HepG2 (cell line): Measurements from ENCODE around the gene ATP2C2. TPM values are rescaled to one million over a fixed set of nuclear protein-coding genes. Genes with fewer than 3 reads are reported as not detected.

ENCODE experiments used
- CTCF ChIP-seq: sonication (generic); formaldehyde crosslinking; IDR thresholded peaks from 2 replicates; pipeline ENCODE4 v1.5.0; 2020; ENCODE audit warnings: mild to moderate bottlenecking, missing genetic modification reagents, moderate library complexity
- MIER3 ChIP-seq: IDR thresholded peaks from 2 replicates; pipeline ENCODE4 v1.6.1; 2016; ENCODE audit warnings: missing compliant biosample characterization, borderline replicate concordance
- NR2F1 ChIP-seq, 2 experiments: fragments of 450-650 bp in 1 of 2; formaldehyde crosslinking in 1 of 2; IDR thresholded peaks; 2 replicates each; pipeline versions ENCODE4 v1.5.0 to v1.6.1; 2016 to 2020; ENCODE audit warnings: mild to moderate bottlenecking in 1 of 2, missing compliant biosample characterization in 1 of 2, missing genetic modification reagents in 1 of 2, moderate library complexity in 1 of 2
- PRDM4 ChIP-seq: sonication (generic); formaldehyde crosslinking; IDR thresholded peaks from 2 replicates; pipeline ENCODE4 v1.9.0; 2021; ENCODE audit warnings: missing genetic modification reagents, borderline replicate concordance
- SOX5 ChIP-seq: IDR thresholded peaks from 2 replicates; pipeline ENCODE4 v1.6.1; 2016; ENCODE audit warnings: borderline replicate concordance
- ZBTB8A ChIP-seq: sonication (generic); formaldehyde crosslinking; IDR thresholded peaks from 2 replicates; pipeline ENCODE4 v1.4.0; 2020; ENCODE audit warnings: mild to moderate bottlenecking, low read depth, missing genetic modification reagents, borderline replicate concordance
- ZNF280D ChIP-seq: sonication (generic); formaldehyde crosslinking; IDR thresholded peaks from 2 replicates; pipeline ENCODE4 v1.5.1; 2020; ENCODE audit warnings: mild to moderate bottlenecking, missing genetic modification reagents
- ZNF383 ChIP-seq: sonication (generic); formaldehyde crosslinking; IDR thresholded peaks from 2 replicates; pipeline ENCODE4 v1.4.0; 2020; ENCODE audit warnings: missing genetic modification reagents, mild to moderate bottlenecking, borderline replicate concordance
- ZNF501 ChIP-seq: sonication (generic); formaldehyde crosslinking; IDR thresholded peaks from 2 replicates; pipeline ENCODE4 v1.5.1; 2020; ENCODE audit warnings: mild to moderate bottlenecking, moderate library complexity, missing genetic modification reagents
- ZNF737 ChIP-seq: sonication (generic); formaldehyde crosslinking; IDR thresholded peaks from 2 replicates; pipeline ENCODE4 v1.5.0; 2020; ENCODE audit warnings: missing genetic modification reagents, mild to moderate bottlenecking, borderline replicate concordance
- ZNF777 ChIP-seq: sonication (generic); formaldehyde crosslinking; IDR thresholded peaks from 2 replicates; pipeline ENCODE4 v1.4.0; 2020; ENCODE audit warnings: missing genetic modification reagents
- polyA plus RNA-seq, 8 experiments: library from polyadenylated mRNA; depleted of rRNA in 3 of 8; stranded (reverse) in 7 of 8; unstranded in 1 of 8; fragments of >200 nt; fragmentation: Illumina TruSeq in 4 of 8; extraction: Trizol in 4 of 8; gene quantifications; 2 replicates each; pipeline versions ENCODE4 v1.2.1 to v1.2.3, GENCODE V29; 2011 to 2016; ENCODE audit warnings: low read depth in 4 of 8, missing spikeins in 1 of 8, mixed read lengths in 1 of 8; ENCODE audit not compliant: insufficient read depth in 1 of 8
- total RNA-seq, 5 experiments: library from RNA; depleted of rRNA; stranded (reverse); fragments of >200 nt; fragmentation: Illumina TruSeq; extraction: Trizol; gene quantifications; 2 replicates each; pipeline ENCODE4 v1.2.3, GENCODE V29; 2016; ENCODE audit warnings: low read depth in 1 of 5
- TF ChIP-seq, protein P1 (sequence below): sonication (generic); formaldehyde crosslinking; IDR thresholded peaks from 2 replicates; pipeline ENCODE4 v1.4.0; 2020; ENCODE audit warnings: missing genetic modification reagents
- TF ChIP-seq, protein P2 (sequence below): IDR thresholded peaks from 2 replicates; pipeline ENCODE4 v1.4.0; 2020; ENCODE audit warnings: mild to moderate bottlenecking, missing genetic modification reagents

Gene ATP2C2
- total and polyA plus RNA-seq, 2 of the 13 experiments (the other 11 are each of a cell fraction or from before 2014, with no cell fraction given): 0.07 TPM; not detected in 1

DNA sequence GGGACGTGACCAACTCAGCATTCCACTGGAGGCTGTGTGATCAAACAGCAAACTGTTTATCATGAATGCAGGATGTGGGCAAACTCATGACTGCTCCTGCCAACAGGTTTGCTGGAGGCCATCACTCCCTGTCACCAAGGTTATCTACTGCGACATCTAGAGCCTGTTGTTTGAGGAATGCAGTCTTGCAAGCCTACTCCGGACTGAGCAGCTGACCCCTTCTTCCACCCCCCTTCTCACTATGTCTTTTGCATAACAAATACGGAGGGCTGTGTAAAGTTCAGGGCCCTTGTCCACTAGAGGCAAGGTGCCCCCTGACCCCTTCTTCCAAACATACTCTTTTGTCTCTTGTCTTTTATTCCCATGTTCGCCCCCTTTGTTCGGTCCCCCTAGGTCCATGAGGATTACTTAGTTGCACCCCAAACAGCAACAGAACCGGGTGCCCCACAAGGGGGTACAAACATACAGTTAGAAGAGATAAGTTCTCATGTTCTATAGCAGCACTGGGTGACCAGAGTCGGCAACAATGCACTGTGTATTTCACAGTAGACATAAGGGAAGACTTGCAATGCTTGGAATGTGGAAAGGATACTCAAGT is 107.4 kb downstream of the ATP2C2 start (continued):
- TF ChIP-seq NR2F1 (CRISPR knock-in tag; IDR thresholded peaks at IDR 0.05) (0 out of 4 replicates have a peak, but pooled peaks of 1 of the 2 experiments have one; percentile 14), ZNF383 (CRISPR knock-in tag) (no peak), ZNF777 (CRISPR knock-in tag) (no peak), ZNF501 (CRISPR knock-in tag) (no peak), MIER3 (no peak), ZBTB8A (CRISPR knock-in tag) (no peak), SOX5 (CRISPR knock-in tag) (peak; percentile 56; the same call in 1 of the 2 replicates), ZNF737 (CRISPR knock-in tag) (no peak), CTCF (CRISPR knock-in tag) (peak; percentile 44), PRDM4 (CRISPR knock-in tag) (no peak), ZNF280D (peak; percentile 77; the same call in 1 of the 2 replicates)
- TF ChIP-seq, protein P1, sequence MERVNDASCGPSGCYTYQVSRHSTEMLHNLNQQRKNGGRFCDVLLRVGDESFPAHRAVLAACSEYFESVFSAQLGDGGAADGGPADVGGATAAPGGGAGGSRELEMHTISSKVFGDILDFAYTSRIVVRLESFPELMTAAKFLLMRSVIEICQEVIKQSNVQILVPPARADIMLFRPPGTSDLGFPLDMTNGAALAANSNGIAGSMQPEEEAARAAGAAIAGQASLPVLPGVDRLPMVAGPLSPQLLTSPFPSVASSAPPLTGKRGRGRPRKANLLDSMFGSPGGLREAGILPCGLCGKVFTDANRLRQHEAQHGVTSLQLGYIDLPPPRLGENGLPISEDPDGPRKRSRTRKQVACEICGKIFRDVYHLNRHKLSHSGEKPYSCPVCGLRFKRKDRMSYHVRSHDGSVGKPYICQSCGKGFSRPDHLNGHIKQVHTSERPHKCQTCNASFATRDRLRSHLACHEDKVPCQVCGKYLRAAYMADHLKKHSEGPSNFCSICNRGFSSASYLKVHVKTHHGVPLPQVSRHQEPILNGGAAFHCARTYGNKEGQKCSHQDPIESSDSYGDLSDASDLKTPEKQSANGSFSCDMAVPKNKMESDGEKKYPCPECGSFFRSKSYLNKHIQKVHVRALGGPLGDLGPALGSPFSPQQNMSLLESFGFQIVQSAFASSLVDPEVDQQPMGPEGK: peak; percentile 44; the same call in 1 of the 2 replicates
- TF ChIP-seq, protein P2, sequence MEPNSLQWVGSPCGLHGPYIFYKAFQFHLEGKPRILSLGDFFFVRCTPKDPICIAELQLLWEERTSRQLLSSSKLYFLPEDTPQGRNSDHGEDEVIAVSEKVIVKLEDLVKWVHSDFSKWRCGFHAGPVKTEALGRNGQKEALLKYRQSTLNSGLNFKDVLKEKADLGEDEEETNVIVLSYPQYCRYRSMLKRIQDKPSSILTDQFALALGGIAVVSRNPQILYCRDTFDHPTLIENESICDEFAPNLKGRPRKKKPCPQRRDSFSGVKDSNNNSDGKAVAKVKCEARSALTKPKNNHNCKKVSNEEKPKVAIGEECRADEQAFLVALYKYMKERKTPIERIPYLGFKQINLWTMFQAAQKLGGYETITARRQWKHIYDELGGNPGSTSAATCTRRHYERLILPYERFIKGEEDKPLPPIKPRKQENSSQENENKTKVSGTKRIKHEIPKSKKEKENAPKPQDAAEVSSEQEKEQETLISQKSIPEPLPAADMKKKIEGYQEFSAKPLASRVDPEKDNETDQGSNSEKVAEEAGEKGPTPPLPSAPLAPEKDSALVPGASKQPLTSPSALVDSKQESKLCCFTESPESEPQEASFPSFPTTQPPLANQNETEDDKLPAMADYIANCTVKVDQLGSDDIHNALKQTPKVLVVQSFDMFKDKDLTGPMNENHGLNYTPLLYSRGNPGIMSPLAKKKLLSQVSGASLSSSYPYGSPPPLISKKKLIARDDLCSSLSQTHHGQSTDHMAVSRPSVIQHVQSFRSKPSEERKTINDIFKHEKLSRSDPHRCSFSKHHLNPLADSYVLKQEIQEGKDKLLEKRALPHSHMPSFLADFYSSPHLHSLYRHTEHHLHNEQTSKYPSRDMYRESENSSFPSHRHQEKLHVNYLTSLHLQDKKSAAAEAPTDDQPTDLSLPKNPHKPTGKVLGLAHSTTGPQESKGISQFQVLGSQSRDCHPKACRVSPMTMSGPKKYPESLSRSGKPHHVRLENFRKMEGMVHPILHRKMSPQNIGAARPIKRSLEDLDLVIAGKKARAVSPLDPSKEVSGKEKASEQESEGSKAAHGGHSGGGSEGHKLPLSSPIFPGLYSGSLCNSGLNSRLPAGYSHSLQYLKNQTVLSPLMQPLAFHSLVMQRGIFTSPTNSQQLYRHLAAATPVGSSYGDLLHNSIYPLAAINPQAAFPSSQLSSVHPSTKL (CRISPR knock-in tag): 0 out of 2 replicates have a peak, but pooled peaks have one; percentile 28
